K562 (cell line): Measurements from ENCODE around the gene RECK. TPM values are rescaled to one million over a fixed set of nuclear protein-coding genes. Genes with fewer than 3 reads are reported as not detected.

Source experiments
- ATAC-seq: fragments of 200-7000 bp; cut with Tn5 transposase; 3 replicates; pipeline ENCODE4 v1.9.1; 2020; ENCODE audit warnings: moderate library complexity
- BruUV-seq: library from RNA; stranded (reverse); fragments of 400-500 nt; replicated peaks from 2 replicates; lab custom pipeline; 2021; lab: Mats Ljungman, UMichigan
- CTCF ChIA-PET: fragments of 300-600 bp; formaldehyde crosslinking; extraction: SDS; loops from one replicate; lab custom pipeline; 2021; ENCODE audit warnings: low intra/inter-chr PET ratio; lab: Yijun Ruan, JAX
- POLR2A ChIA-PET: fragments of 300-600, 350-650 bp; sonication (Branson Sonifier 250); formaldehyde crosslinking; extraction: SDS; loops from one replicate; lab custom pipeline; 2021; ENCODE audit warnings: antibody characterized with exemption, inconsistent platforms; lab: Yijun Ruan, JAX
- DNase-seq, 4 experiments: peaks; one replicate each; pipeline versions ENCODE4 v3.0.0 to v3.0.0-alpha.2; 2011 to 2018; ENCODE audit warnings: low spot score in 3 of 4, mixed read lengths in 3 of 4; ENCODE audit errors: extremely low read depth in 1 of 4
- FAIRE-seq: peaks from 2 replicates; lab custom pipeline; 2011; peaks lifted over from hg19 to GRCh38; lab: Jason Lieb, UNC
- H2AFZ ChIP-seq: 2 replicates; pipeline ENCODE4 v1.6.0; 2011; ENCODE audit warnings: low read depth, low read length, control low read depth, inconsistent platforms
- H3K27ac ChIP-seq: fragments of 200-600 bp; 3 replicates; pipeline ENCODE4 v1.8.0; 2011; ENCODE audit warnings: low read depth, mild to moderate bottlenecking, control low read depth, inconsistent platforms, low read length, moderate library complexity, mixed read lengths; ENCODE audit errors: extremely low read depth
- H3K27me3 ChIP-seq, 2 experiments: fragments of 300-600 bp in 1 of 2; 2 replicates in 1 of 2; 3 replicates in 1 of 2; pipeline versions ENCODE4 v1.6.0 to v1.8.0; 2011; ENCODE audit warnings: inconsistent platforms in 2 of 2, low read length in 2 of 2, mild to moderate bottlenecking in 1 of 2, mixed read lengths in 1 of 2, moderate library complexity in 1 of 2; ENCODE audit not compliant: control insufficient read depth in 2 of 2, insufficient read depth in 2 of 2
- H3K36me3 ChIP-seq: fragments of 300-600 bp; 3 replicates; pipeline ENCODE4 v1.8.0; 2011; ENCODE audit warnings: mild to moderate bottlenecking, low read length, inconsistent platforms; ENCODE audit not compliant: control insufficient read depth, insufficient read depth
- H3K4me1 ChIP-seq, 2 experiments: fragments of 200-600 bp in 1 of 2; replicated peaks in 1 of 2; 2 replicates in 1 of 2; 3 replicates in 1 of 2; pipeline versions ENCODE4 v1.5.1 to v1.8.0; 2011; ENCODE audit warnings: inconsistent platforms in 2 of 2, low read length in 2 of 2, mild to moderate bottlenecking in 1 of 2, mixed read lengths in 1 of 2, moderate library complexity in 1 of 2; ENCODE audit not compliant: control insufficient read depth in 2 of 2, insufficient read depth in 2 of 2
- H3K4me2 ChIP-seq: 2 replicates; pipeline ENCODE4 v1.6.1; 2011; ENCODE audit warnings: low read length, control low read depth, inconsistent platforms, mixed read lengths; ENCODE audit not compliant: insufficient read depth
- H3K4me3 ChIP-seq: fragments of 200-600 bp; sonication (generic), shearing (Covaris generic); 2 replicates; pipeline ENCODE4 v1.5.1; 2016; ENCODE audit warnings: control low read depth, inconsistent platforms
- H3K79me2 ChIP-seq: fragments of 200-600 bp; 3 replicates; pipeline ENCODE4 v1.8.0; 2011; ENCODE audit warnings: low read length, inconsistent platforms; ENCODE audit not compliant: control insufficient read depth, insufficient read depth
- H3K9ac ChIP-seq, 2 experiments: 2 replicates each; pipeline versions ENCODE4 v1.6.0 to v1.6.1; 2011; ENCODE audit warnings: low read depth in 2 of 2, low read length in 2 of 2, control low read depth in 1 of 2, inconsistent platforms in 1 of 2, mild to moderate bottlenecking in 1 of 2, mixed read lengths in 1 of 2; ENCODE audit not compliant: insufficient read depth in 1 of 2
- H3K9me1 ChIP-seq: one replicate; pipeline ENCODE4 v1.6.0; 2011; ENCODE audit warnings: inconsistent platforms, mild to moderate bottlenecking, low read length, moderate library complexity; ENCODE audit not compliant: control insufficient read depth, insufficient read depth
- H3K9me3 ChIP-seq: replicated peaks from 2 replicates; pipeline ENCODE4 v1.5.1; 2011; ENCODE audit warnings: low read depth, low read length, inconsistent platforms; ENCODE audit not compliant: control insufficient read depth, insufficient read depth
- H4K20me1 ChIP-seq: replicated peaks from 2 replicates; pipeline ENCODE4 v1.6.1; 2011; ENCODE audit warnings: low read length, inconsistent platforms, mixed read lengths; ENCODE audit not compliant: control insufficient read depth, insufficient read depth
- ELF4 ChIP-seq: fragments of 450-650 bp; formaldehyde crosslinking; IDR thresholded peaks from 2 replicates; pipeline ENCODE4 v1.4.0; 2022; ENCODE audit warnings: missing genetic modification characterization
- MYC ChIP-seq, 2 experiments: fragments of 250-450 bp in 1 of 2; sonication (Bioruptor Pico) in 1 of 2; IDR thresholded peaks; 2 replicates each; pipeline versions ENCODE4 v1.5.1 to v1.6.1; 2012 to 2021; ENCODE audit warnings: low read depth in 2 of 2, borderline replicate concordance in 1 of 2, improper control_type of control experiment in 1 of 2, low read length in 1 of 2, mild to moderate bottlenecking in 1 of 2, moderate library complexity in 1 of 2
- NCOA1 ChIP-seq: fragments of 450-650 bp; IDR thresholded peaks from 2 replicates; pipeline ENCODE4 v1.6.1; 2016; ENCODE audit warnings: low read depth
- RCOR1 ChIP-seq, 2 experiments: IDR thresholded peaks; 2 replicates each; pipeline ENCODE4 v1.6.1; 2012; ENCODE audit warnings: low read depth in 2 of 2, low read length in 2 of 2, borderline replicate concordance in 1 of 2, improper control_type of control experiment in 1 of 2
- SMARCA5 ChIP-seq: fragments of 450-650 bp; IDR thresholded peaks from 2 replicates; pipeline ENCODE4 v1.6.1; 2016
- TBP ChIP-seq: optimal IDR thresholded peaks from 2 replicates; pipeline ENCODE3; 2011; ENCODE audit warnings: low read depth, low read length, improper control_type of control experiment
- YBX1 ChIP-seq: fragments of 450-650 bp; IDR thresholded peaks from 2 replicates; pipeline ENCODE4 v1.7.1; 2016; ENCODE audit warnings: mild to moderate bottlenecking
- WGBS: fragments of 100-300 bp; shearing (Covaris generic); methylation state at CpG from one replicate; pipeline ENCODE4 v1.1.6; 2016; ENCODE audit warnings: low coverage, mixed read lengths; ENCODE audit not compliant: insufficient coverage; ENCODE audit errors: missing lambda C conversion rate; 5-methylcytosine and 5-hydroxymethylcytosine counted together
- in situ Hi-C: fragments of 300-500 bp; cut with MboI; formaldehyde crosslinking; loops from 4 replicates; pipeline ENCODE4 v1.15.0; 2018; ENCODE audit warnings: inconsistent platforms, mixed read lengths
- intact Hi-C: fragments of 100-400 bp; cut with micrococcal nuclease; formaldehyde crosslinking; loops from 2 replicates; pipeline ENCODE4 v1.14.2; 2022
- polyA plus RNA-seq, 8 experiments: library from polyadenylated mRNA; depleted of rRNA in 4 of 8; stranded (reverse) in 5 of 8; unstranded in 3 of 8; fragments of >200 nt; fragmentation: Nextera tagmentation in 2 of 8; fragmentation: Illumina TruSeq in 1 of 8; extraction: Ambion mirVana in 2 of 8; extraction: Trizol in 1 of 8; gene quantifications; 2 replicates each; pipeline versions ENCODE4 v1.2.1 to v1.2.3, GENCODE V29; 2011 to 2014; ENCODE audit warnings: inconsistent platforms in 1 of 8, missing spikeins in 1 of 8
- total RNA-seq, 7 experiments: library from RNA; depleted of rRNA in 6 of 7; stranded (reverse); fragments of >200 nt in 6 of 7; fragmentation: Illumina TruSeq in 2 of 7; extraction: Trizol in 2 of 7; gene quantifications; 2 replicates each; pipeline versions ENCODE4 v1.2.1 to v1.2.3, GENCODE V29; 2011 to 2021; ENCODE audit warnings: low replicate concordance in 1 of 7
- TF ChIP-seq, protein P1 (sequence below), 2 experiments: IDR thresholded peaks; 2 replicates each; pipeline ENCODE4 v1.6.1; 2011; ENCODE audit warnings: borderline replicate concordance in 1 of 2, control low read depth in 1 of 2, low read depth in 1 of 2, low read length in 1 of 2, mild to moderate bottlenecking in 1 of 2, mixed read lengths in 1 of 2, moderate library complexity in 1 of 2; ENCODE audit not compliant: insufficient read depth in 1 of 2, insufficient read length in 1 of 2, poor library complexity in 1 of 2, severe bottlenecking in 1 of 2; ENCODE audit errors: extremely low read depth in 1 of 2
- TF ChIP-seq, protein P2 (sequence below), 2 experiments: fragments of 450-650 bp; IDR thresholded peaks; 2 replicates each; pipeline ENCODE4 v1.6.1; 2016; ENCODE audit warnings: mild to moderate bottlenecking in 2 of 2, borderline replicate concordance in 1 of 2, low read depth in 1 of 2, moderate library complexity in 1 of 2

RECK gene
- total and polyA plus RNA-seq, 9 of the 15 experiments (the other 6 are each of a cell fraction or from before 2014, with no cell fraction given): 0.04 to 0.36 (median 0.16) TPM

DNA sequence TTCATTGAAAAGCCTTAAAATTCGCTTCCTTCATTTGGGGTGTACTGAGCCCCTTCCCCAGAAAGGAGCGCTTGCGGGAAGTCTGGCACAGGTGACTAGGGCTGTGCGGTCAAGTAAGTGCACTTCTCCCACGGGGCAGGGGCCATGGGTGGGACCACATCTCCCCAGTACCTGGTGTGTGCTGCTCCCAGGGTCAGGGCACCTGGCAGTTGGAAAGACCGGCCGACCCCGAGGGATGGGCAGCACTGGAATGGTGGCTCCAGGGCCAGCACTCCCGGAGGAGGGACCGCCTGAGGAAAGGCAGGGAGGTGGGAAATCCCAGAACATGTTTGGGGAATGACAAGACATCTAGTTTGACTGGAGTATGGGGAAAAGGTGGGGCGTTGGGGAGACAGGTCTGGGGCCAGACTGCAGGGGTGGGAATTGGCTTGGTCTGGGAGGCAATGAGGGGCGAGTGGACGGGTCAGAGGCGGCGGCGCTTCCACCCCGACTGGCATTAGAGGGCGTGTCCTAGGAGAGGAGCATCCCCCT, 99.1 kb downstream of the RECK start (continued):
- TF ChIP-seq, protein P1, sequence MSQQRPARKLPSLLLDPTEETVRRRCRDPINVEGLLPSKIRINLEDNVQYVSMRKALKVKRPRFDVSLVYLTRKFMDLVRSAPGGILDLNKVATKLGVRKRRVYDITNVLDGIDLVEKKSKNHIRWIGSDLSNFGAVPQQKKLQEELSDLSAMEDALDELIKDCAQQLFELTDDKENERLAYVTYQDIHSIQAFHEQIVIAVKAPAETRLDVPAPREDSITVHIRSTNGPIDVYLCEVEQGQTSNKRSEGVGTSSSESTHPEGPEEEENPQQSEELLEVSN (IDR thresholded peaks at IDR 0.05; ENCODE audit: borderline replicate concordance in 1 of 2, extremely low read depth in 1 of 2, insufficient read depth in 1 of 2, insufficient read length in 1 of 2, low read depth in 1 of 2, low read length in 1 of 2, poor library complexity in 1 of 2, severe bottlenecking in 1 of 2): no peak
- no peak for TF ChIP-seq YBX1
- TF ChIP-seq ELF4 (CRISPR knock-in tag): no peak
- no peak for TF ChIP-seq RCOR1 (IDR thresholded peaks at IDR 0.05; ENCODE audit: borderline replicate concordance in 1 of 2, low read depth in 2 of 2, low read length in 2 of 2)

DNA sequence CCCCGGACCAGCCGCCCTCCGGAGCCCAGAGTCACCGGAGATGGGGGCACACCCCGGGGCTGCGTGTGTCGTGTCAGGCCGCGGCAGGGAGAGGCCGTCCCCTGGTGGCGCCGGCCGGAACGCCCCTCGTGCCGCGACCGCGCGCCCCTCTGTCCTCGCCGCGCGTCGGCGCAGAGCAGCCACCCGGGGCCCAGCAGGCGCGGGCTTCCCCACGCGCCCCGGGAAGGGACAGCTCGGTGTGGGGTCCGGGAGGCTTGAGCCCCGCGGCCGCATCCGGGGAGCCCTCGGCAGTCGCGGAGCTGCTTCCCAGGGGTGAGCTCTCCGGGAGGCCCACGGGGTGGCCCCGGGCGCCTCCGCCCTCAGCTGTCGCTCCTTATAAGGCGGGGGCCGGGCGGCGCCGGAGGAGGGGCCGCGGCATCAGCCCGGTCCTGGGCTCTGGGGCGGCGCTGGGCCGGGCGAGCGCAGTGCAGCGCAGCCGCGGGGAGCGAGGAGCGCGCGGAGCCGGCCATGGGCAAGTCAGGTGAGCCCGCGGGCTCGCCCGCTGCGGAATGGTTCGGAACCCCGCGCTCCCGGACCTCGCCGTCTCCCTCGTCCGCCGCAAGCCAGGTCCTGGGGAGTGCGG, 99.7 kb downstream of the RECK start, which contains the start of gene GLIPR2:
Gene GLIPR2, plus strand, starts transcription at position 462 of the 622 bp plus-strand sequence. Its CDS starts 46 bp downstream, at position 508.
- Histone ChIP-seq H2AFZ (peak within 1 kb of the TSS; percentile 84), H3K9me1 (no peaks in the 10 kb centered on the region), H3K27me3 (no peaks in the 10 kb centered on the region), H3K36me3 (no peaks in the 10 kb centered on the region), H3K4me1 (peaks cover 5 to 30% of the 10 kb centered on the region in 2 experiments; a peak in 4 of 5 replicates), H3K9me3 (no peaks in the 10 kb centered on the region), H3K9ac (peak within 1 kb of the TSS; percentile 61 to 89), H3K79me2 (peaks cover 4% of the 10 kb centered on the region; the same call in 1 of the 3 replicates), H3K4me3 (peak within 1 kb of the TSS; percentile 55), H3K27ac (no peak within 1 kb of the TSS; the same call in 2 of the 3 replicates), H3K4me2 (peak within 1 kb of the TSS; percentile 57), H4K20me1 (no peaks in the 10 kb centered on the region; the same call in 1 of the 2 replicates)
- in situ Hi-C loops: no loop called here
- intact Hi-C loops: no loop called here
- ATAC-seq: peak; percentile 98
- POLR2A ChIA-PET: interaction anchor here (0.6 to 1.8 kb wide), 3 partner anchors 13 to 418 kb away, joined by 3 to 5 read pairs (median 3); no protein-coding TSS in a partner anchor
- CTCF ChIA-PET: no interaction called here
- no TSS peak for BruUV-seq
- 7% methylated on average over 3 of the region's 83 CpGs for WGBS
- peak; percentile 78 to 89 (median 88) for DNase-seq
- FAIRE-seq: no peak
- TF ChIP-seq NCOA1 (no peak), TBP (peak; percentile 57), SMARCA5 (no peak), MYC (IDR thresholded peaks at IDR 0.05; ENCODE audit: low read depth, low read length) (0 out of 2 replicates have a peak, but pooled peaks have one; percentile 9), MYC (CRISPR knock-in tag; IDR thresholded peaks at IDR 0.05; ENCODE audit: borderline replicate concordance, low read depth) (no peak)
- TF ChIP-seq, protein P2, sequence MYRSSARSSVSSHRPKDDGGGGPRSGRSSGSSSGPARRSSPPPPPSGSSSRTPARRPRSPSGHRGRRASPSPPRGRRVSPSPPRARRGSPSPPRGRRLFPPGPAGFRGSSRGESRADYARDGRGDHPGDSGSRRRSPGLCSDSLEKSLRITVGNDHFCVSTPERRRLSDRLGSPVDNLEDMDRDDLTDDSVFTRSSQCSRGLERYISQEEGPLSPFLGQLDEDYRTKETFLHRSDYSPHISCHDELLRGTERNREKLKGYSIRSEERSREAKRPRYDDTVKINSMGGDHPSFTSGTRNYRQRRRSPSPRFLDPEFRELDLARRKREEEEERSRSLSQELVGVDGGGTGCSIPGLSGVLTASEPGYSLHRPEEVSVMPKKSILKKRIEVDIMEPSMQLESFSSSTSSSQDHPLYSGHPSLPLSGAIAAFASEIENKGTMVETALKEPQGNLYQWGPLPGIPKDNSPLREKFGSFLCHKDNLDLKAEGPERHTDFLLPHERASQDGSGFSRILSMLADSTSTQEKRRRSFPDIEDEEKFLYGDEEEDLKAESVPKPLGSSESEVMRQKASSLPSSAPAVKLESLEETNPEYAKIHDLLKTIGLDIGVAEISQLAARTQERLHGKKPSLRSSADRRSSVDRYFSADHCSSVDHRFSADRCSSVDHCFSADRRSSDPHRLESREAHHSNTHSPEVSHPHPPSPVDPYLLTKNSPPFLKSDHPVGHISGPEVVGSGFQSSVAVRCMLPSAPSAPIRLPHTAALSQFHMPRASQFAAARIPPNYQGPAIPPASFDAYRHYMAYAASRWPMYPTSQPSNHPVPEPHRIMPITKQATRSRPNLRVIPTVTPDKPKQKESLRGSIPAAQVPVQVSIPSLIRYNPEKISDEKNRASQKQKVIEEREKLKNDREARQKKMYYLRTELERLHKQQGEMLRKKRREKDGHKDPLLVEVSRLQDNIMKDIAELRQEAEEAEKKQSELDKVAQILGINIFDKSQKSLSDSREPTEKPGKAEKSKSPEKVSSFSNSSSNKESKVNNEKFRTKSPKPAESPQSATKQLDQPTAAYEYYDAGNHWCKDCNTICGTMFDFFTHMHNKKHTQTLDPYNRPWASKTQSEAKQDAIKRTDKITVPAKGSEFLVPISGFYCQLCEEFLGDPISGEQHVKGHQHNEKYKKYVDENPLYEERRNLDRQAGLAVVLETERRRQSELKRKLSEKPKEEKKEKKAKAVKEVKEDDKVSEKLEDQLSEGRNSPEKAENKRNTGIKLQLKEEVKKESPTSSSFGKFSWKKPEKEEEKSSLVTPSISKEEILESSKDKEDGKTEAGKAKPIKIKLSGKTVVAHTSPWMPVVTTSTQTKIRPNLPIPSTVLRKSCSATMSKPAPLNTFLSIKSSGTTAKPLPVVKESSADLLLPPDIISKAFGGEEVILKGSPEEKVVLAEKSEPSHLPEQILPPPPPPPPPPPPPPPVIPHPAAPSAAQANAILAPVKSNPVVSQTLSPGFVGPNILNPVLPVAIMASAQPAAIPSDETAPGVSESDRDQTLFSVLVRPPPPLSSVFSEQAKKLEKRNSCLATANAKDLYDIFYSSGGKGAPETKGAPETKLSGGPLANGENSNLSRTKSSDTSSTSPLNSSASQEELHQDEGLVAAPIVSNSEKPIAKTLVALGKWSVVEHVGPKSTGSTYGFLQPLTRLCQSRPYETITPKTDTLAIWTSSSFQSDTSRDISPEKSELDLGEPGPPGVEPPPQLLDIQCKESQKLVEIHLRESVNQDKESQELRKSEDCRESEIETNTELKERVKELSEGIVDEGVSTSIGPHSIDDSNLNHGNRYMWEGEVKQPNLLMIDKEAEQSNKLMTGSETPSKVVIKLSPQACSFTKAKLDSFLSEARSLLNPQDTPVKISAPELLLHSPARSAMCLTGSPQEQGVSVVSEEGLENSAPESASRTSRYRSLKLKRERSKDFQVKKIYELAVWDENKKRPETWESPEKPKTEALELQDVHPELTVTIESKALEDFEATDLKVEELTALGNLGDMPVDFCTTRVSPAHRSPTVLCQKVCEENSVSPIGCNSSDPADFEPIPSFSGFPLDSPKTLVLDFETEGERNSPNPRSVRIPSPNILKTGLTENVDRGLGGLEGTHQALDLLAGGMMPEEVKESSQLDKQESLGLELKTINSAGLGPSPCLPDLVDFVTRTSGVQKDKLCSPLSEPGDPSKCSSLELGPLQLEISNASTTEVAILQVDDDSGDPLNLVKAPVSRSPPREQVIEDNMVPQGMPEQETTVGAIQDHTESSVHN (IDR thresholded peaks at IDR 0.05; ENCODE audit: borderline replicate concordance in 1 of 2, low read depth in 1 of 2): no peak
